NCI-H2081 (cell line): Measurements from ENCODE around the gene PTF1A.

Source experiments
- DNase-seq, 2 experiments: peaks; one replicate each; lab custom pipeline; 2025; lab: John Stamatoyannopoulos, UW

PTF1A gene

GRCh38 chr10:23191764-23192711 lies at the start of gene PTF1A:
PTF1A (plus strand) TSS chr10:23192312; CDS start chr10:23192531, 219 bp downstream.
- DNase-seq: no peak

- DNase-seq: no peak
These were observed 45.9 kb upstream of the PTF1A start for GRCh38 chr10:23146258-23146657.

DNA sequence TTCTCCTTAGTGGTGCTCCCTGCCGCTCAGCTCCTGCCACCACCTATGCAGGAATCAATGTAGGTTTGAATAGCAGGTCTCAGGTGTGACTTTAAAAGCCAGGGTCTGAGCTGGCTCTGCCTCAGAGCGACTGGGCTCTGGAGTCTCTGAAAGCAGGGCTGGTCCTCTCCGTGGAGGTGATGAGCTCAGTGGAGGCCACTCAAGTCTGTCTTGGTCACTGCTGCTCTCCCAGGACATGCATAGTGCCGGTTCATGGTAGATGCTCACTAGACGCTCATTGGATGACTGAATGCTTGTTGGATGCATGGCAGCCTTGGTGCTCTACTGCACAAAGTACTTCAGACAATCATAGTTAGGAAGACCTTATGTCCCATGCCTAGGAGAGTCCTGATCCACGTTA lies 45.1 kb upstream of the PTF1A start:
- DNase-seq: no peak

DNA sequence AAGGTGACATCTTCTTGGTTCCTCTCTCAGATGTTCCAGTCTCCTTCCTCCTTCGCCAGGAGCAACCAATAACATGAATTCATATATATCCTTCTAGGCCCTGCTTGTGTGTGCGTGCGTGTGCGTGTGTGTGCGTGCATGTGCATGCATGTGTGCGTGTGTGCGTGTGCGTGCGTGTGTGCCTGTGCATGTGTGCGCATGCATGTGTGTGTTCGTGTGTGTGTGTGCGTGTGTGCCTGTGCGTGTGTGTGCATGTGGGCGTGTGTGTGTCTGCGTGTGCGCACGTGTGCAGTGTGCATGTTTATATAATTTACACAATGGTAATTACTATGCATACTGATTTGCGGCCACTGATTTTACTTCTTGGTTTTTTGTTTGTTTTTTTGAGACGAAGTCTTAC lies 43.9 kb upstream of the PTF1A start:
- no peak for DNase-seq

DNA sequence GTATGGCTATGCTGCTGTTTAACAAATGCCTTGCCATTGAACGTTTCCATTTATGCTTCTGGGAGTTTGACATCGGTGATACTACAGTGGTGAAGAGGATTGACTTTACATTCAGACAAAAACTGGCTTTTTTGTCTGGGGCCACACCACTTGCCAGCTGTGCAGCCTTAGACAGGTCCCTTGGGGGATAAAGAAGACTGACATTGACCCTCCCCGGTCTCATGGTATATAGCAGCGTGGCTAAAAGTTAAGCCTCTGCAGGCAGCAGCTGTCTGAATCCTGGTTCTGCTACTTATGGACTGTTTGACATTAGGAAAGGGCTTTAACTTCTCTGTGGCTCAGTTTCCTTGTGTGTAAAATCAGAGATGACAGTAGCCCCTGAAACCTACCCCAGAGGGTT lies 42.0 kb upstream of the PTF1A start:
- no peak for DNase-seq

- DNase-seq: no peak
These were observed 41.5 kb upstream of the PTF1A start for GRCh38 chr10:23150610-23151009.

DNA sequence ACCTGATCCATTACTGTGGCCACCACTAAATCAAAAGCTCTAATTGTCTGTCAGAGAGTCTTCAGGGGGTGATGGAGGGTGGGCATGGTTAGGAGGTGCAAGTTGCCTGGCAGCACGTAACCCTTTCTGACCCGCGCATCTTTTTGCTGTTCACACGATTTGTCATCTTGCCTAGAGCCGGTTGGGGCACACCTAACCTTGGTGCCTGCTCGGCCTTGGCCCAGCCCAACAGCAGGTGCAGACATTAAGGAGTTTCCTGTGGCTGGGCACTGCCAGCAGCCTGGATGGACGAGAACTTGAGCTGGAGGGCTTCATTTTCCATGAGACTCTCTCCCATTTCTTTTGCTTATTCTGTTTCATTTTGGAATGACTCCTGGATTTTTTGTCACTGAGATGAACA lies 41.0 kb upstream of the PTF1A start:
- DNase-seq: no peak

- DNase-seq: no peak
These were observed 36.9 kb upstream of the PTF1A start for GRCh38 chr10:23155169-23155568.

GRCh38 chr10:23156447-23157150 lies 35.5 kb upstream of the PTF1A start:
- DNase-seq: no peak

- no peak for DNase-seq
These were observed 34.9 kb upstream of the PTF1A start for GRCh38 chr10:23157239-23157681.

DNA sequence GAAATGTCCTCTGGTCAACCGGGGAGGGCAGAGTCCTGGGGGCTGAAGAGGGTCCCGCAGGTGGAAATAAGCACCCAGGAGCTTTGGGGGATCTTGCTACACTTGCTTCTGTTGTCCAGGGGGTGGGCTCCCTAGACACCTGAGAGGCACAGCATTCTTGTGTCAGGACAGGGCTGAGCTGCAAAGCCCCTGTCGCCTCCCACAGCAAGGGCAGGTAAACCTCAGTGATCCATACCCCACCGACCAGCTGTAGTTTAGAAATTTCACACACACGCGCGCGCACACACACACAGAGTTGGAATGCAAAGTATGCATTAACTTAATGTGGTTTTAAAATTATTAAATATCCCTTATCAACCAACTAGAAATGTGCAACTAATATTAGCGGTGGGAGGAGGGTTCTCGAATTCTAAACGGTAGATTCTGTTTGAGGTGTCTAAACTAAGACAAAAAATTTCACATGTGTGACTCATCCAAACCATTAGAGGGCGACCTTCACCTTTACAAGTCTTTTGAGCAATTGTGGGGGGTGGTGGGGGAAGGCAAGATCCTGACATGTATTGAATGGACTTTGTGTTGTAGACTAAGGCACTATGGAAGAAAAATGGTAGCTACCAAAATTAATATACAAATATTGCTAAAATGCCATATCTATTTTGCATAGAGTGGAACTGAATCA lies 34.3 kb upstream of the PTF1A start:
- DNase-seq: peak; percentile 21 to 41

GRCh38 chr10:23158370-23158769 lies 33.7 kb upstream of the PTF1A start:
- peak; percentile 43 to 45 for DNase-seq

- DNase-seq: no peak
These were observed 20.8 kb upstream of the PTF1A start for GRCh38 chr10:23171232-23171876.

GRCh38 chr10:23172429-23173213 lies 19.5 kb upstream of the PTF1A start:
- DNase-seq: no peak

GRCh38 chr10:23173214-23174073 lies 18.7 kb upstream of the PTF1A start:
- no peak for DNase-seq

GRCh38 chr10:23174074-23174976 lies 17.8 kb upstream of the PTF1A start:
- no peak for DNase-seq

DNA sequence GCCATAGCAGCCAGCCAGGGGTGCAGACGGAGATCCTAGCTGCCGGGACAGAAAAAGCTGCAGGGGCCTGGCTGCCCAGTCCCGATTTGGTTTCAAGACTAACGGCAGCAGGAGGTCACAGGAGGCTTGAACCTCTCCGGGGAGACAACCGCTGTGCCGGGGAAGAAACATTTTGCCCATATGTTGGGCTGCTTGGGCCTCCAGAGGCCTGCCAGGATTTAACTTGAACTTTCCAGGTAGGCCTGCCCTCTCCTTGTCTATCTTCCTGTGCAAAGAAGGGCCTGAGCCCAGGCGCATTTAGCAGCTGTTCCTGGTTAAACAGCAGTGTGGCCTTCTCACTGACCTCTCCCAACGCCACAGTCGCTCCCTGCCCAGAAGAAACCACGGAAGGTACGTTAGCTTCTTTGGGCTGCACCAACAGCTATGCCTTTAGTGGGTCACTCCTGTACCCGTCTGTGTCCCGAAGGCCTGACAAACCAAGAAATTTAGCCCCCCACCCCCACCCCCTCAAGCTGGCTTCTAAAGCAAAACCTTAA lies 17.1 kb upstream of the PTF1A start:
- DNase-seq: no peak

DNA sequence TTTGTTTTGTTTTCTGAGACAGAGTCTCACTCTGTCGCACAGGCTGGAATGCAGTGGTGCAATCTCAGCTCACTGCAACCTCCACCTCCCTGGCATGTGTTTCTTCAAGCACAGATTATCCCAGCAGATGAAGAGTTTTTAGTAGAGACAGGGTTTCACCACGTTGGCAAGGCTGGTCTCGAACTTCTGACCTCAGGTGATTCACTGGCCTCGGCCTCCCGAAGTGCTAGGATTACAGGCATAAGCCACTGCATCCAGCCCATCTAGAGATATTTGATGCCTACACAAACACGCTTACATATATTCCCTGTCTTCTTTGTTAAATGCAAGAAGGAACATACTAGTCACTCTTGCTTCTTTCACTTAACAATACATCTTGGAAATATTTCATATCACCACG lies 5.9 kb upstream of the PTF1A start:
- DNase-seq: no peak

DNA sequence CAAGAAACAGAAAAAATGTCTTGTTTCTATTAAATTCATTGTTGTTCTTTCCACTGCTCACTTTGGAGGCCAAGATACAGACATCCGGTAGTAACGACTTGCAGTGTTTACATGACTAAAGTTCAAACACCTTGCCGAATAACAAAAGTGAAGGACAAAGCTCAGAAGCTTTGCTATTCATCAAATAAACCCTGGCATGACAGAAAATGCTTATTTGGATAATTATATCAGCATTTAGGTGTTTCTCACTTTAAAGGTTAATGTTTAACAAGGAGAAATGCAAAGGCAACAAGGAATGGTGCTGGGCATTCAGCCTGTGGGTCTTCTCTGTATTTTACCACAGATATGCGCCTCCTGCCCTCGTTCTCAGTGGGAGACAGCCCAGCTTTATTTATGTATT lies 5.4 kb upstream of the PTF1A start:
- DNase-seq: no peak
